Activated naive CD8-positive, alpha-beta T cell treated with anti-CD3 and anti-CD28 coated beads, Interleukin-2, amount 10 ng/mL, durations not matched to agents 7 days and 5 days (primary cell): ENCODE measurements around the gene ANKS1A. TPM values are rescaled to one million over a fixed set of nuclear protein-coding genes. Genes with fewer than 3 reads are reported as not detected.

ENCODE experiments used
- ATAC-seq: fragments of 150-1000 bp; cut with Tn5 transposase; one replicate; pipeline ENCODE4 v1.10.0; 2021; ENCODE audit warnings: low read depth, moderate library complexity
- POLR2A ChIA-PET: fragments of 350-600 bp; sonication (Branson Sonifier 250); formaldehyde crosslinking; loops from one replicate; lab custom pipeline; 2021; ENCODE audit warnings: antibody characterized with exemption; lab: Charles Lee
- DNase-seq: peaks from one replicate; pipeline ENCODE4 v3.0.0; 2021
- H3K27ac Mint-ChIP-seq: one replicate; pipeline ENCODE4 v1.8.0; 2022; ENCODE audit warnings: mild to moderate bottlenecking, mixed read lengths
- H3K27me3 Mint-ChIP-seq: one replicate; pipeline ENCODE4 v1.8.0; 2022; ENCODE audit warnings: mild to moderate bottlenecking, moderate library complexity, mixed read lengths
- H3K36me3 Mint-ChIP-seq: one replicate; pipeline ENCODE4 v1.8.0; 2021; ENCODE audit warnings: mild to moderate bottlenecking, mixed read lengths
- H3K4me1 Mint-ChIP-seq: one replicate; pipeline ENCODE4 v1.8.0; 2021; ENCODE audit warnings: mixed read lengths
- H3K4me3 Mint-ChIP-seq: one replicate; pipeline ENCODE4 v1.8.0; 2022; ENCODE audit warnings: mild to moderate bottlenecking, moderate library complexity, mixed read lengths
- H3K9me3 Mint-ChIP-seq: one replicate; pipeline ENCODE4 v1.8.0; 2021; ENCODE audit warnings: mixed read lengths
- total RNA-seq, 2 experiments: library from RNA; stranded (reverse); gene quantifications; one replicate each; pipeline ENCODE4 v1.2.3, GENCODE V29; 2021

The ANKS1A gene
- total RNA-seq, 2 experiments from 2014 or later: 8.1 to 9.3 TPM

DNA sequence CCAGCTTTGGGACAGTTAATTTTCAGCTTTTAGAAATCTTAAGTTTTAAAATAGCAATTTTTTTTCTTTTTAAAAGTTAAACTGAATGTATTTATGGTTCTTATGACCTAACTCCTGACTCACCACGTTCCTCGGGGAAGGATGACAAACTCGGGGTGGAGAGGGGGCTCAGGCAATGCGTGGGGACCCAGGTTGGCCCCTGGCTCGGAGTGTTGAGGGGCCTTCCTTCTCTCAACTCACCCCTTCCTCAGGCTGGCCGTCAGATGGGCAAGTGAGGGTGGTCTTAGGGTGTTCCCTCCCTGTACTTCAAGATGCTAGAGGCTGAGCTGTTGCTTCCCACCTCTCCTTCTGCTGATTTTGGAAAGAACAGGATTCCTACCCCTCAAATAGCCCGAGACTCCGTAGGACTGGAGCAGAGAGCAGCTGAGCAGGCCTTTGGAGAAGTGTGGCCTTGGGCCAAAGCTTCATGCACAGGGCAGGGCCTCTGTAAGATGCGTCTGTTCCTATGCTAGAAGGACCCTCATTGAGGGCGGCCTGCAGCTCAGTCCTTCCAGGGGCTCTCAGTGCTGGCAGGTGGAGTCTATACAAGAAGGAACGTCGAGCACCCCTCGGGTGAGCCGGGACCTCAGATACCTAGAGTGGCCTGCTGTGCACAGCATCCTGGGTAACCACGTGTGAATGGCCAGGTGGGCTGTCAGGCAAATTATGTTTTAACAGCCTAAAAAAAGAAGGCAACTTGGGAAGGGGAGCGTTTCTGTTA lies 172.8 kb downstream of the ANKS1A start:
- DNase-seq (no peak), ATAC-seq (no peak)
- Mint-ChIP-seq H3K4me1 (peaks cover 22% of the 10 kb centered on the region), H3K27me3 (no peaks in the 10 kb centered on the region), H3K9me3 (no peaks in the 10 kb centered on the region), H3K4me3 (no peak overlapping the region), H3K36me3 (peaks cover 2% of the 10 kb centered on the region), H3K27ac (no peak overlapping the region)
- POLR2A ChIA-PET: no interaction called here

DNA sequence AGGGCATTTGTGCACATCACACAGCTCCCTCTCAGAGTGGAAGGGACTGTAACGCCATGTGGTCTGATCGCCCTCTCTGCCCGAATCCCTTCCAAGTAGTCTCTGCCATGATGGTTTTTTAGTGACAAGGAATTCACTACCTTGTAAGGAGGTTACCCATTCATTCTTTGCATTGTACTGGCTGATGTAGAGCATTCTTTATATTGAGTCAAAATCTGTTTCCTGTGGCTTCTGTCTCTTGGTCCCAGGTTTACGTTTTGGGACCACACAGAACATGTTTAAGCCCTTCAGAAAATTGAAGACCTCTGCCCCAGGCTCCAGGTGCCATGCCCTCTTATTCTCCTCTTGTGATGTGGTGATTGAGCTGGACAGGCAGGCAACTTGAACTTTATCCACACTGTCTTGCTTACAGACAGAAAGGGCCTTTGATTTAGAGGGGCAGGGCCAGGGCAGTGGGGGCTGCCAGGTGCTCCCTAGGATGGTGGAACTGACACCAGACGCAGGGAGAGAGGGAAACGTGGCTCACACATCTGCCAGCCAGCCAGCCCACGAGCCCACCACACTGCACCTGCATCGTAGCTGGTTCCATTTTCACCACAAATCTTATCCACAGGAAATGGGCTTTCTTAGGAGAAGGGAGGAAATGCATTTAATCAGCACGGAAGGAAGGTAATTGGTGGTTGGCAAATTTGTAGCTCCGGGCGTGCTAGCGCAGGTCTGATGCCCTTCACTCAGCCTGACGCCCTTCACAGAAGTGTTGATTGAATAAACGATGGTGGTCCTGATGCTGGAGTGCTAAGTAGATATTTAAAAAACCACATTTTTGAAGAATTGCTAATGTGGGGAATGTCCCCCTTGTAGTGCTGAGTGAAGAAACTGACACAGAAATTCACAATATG lies 173.9 kb downstream of the ANKS1A start:
- Mint-ChIP-seq H3K36me3 (peaks cover 2% of the 10 kb centered on the region), H3K9me3 (no peaks in the 10 kb centered on the region), H3K27ac (no peak overlapping the region), H3K4me1 (peaks cover 22% of the 10 kb centered on the region), H3K4me3 (peak overlapping the region; percentile 37), H3K27me3 (no peaks in the 10 kb centered on the region)
- ATAC-seq: no peak
- POLR2A ChIA-PET: no interaction called here
- DNase-seq: no peak

DNA sequence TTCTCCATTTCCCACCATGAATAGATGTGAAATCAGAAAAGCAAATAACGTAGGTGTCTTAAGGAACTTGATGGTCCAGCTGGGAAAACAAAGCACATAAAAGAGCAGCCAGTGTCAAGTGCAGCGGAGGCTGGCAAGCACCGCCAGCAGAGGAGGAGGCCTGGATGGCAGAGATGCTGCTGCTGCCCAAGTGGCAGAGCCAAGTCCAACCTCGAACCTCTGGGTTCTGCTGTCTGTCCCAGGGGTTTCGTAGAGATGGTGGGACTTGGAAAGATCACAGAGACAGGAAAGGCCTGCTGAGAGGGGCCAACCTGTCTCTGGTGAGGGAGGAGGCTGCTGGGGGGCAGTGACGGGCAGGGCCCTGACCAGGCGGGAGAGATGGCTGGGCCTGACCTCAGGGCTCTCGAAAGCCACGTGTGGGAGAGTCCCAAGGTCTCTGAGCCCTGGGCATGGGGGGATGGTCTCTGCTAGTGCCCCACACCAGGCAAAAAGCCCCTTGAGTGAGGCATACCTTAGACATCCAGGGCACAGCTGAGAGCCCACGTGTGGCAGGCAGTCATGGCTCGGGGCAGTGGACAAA lies 174.7 kb downstream of the ANKS1A start:
- Mint-ChIP-seq H3K36me3 (peaks cover 2% of the 10 kb centered on the region), H3K4me1 (peaks cover 17% of the 10 kb centered on the region), H3K4me3 (no peak overlapping the region), H3K27me3 (no peaks in the 10 kb centered on the region), H3K27ac (no peak overlapping the region), H3K9me3 (no peaks in the 10 kb centered on the region)
- ATAC-seq (no peak), DNase-seq (no peak)
- POLR2A ChIA-PET: no interaction called here

DNA sequence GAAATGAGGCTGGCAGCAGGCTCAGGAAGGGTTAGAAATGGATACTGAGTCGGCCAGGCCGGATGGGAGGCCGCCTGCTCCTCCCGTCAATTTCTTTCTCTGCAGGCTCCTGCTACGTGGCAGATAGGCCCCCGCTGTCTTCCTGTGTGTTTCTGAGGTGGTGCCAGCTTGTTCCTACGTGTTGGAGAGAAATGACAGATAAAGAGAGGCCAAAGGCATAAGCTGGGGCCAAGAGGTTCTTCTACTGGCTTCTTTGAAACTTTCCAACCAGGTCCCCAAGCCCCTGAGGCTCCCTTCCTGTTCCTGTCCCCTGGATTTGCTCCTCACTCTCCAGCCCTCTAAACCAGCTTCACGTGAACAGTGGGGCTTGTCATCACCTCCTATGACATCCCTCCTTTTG lies 175.2 kb downstream of the ANKS1A start:
- POLR2A ChIA-PET: no interaction called here
- peaks cover 2% of the 10 kb centered on the region for H3K36me3 Mint-ChIP-seq
- H3K27ac Mint-ChIP-seq: no peak overlapping the region

DNA sequence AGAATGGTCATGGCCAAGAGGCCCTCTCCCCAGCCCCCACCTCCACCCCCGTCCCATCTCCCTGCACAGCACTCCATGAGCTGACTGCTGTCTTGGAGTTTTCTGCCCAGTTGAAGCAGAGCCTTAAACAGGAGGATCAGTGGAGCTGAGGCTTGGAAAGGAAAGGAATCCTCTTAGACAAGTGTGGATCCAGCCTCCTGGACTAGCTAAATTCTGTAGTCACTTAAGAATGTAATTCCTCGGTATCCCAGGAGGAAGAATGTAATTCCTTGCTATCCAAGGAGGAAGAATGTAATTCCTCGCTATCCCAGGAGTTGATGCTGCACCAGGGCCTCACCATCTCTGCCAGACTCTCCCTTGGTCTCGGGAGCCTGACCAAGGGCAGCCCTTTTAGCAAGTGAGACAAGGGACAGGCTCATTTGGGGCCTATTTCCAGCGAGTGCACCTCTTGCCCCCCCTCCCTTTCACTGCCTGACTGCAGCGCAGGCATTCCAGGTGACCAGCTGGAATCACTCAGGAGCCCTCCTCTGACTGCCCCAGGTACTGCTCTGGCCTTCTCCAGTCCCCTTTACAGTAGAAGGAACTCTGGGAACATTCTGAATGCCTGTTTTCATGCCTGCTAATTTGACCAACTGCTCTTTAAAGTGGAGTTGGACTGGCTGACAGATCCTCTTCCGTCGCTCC lies 175.8 kb downstream of the ANKS1A start:
- no peaks in the 10 kb centered on the region for H3K27me3 Mint-ChIP-seq
- H3K9me3 Mint-ChIP-seq: no peaks in the 10 kb centered on the region
- H3K36me3 Mint-ChIP-seq: peaks cover 2% of the 10 kb centered on the region
- ATAC-seq (no peak), DNase-seq (no peak)
- POLR2A ChIA-PET: no interaction called here
- no peak overlapping the region for H3K4me3 Mint-ChIP-seq
- no peak overlapping the region for H3K27ac Mint-ChIP-seq
- H3K4me1 Mint-ChIP-seq: peaks cover 14% of the 10 kb centered on the region

More for the DNA sequence above, 175.2 kb downstream of the ANKS1A start:
- ATAC-seq (no peak), DNase-seq (no peak)
- Mint-ChIP-seq H3K9me3 (no peaks in the 10 kb centered on the region), H3K4me3 (no peak overlapping the region), H3K27me3 (no peaks in the 10 kb centered on the region), H3K4me1 (peaks cover 15% of the 10 kb centered on the region)

DNA sequence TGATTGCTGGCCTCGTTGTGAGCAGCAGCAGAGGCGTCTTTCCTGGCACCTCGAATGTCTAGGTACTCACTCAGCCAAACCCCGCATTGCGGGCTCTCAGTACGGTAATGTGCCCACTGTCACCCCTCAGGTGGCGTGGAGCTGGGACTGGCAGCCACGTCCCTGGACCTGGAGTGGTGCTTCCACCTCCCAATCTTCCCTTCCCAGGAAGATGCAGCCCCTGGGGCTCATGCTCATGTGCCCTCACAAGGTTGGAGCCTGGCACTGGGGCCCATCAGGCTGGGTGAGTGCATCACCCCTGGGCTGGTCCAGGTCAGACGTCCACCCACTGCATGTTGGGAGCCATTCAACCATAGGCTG lies 176.4 kb downstream of the ANKS1A start:
- H3K36me3 Mint-ChIP-seq: peaks cover 2% of the 10 kb centered on the region
- no peak overlapping the region for H3K4me3 Mint-ChIP-seq
- no peak for DNase-seq
- no peaks in the 10 kb centered on the region for H3K27me3 Mint-ChIP-seq
- POLR2A ChIA-PET: no interaction called here
- ATAC-seq: no peak
- peaks cover 14% of the 10 kb centered on the region for H3K4me1 Mint-ChIP-seq
- no peak overlapping the region for H3K27ac Mint-ChIP-seq
- no peaks in the 10 kb centered on the region for H3K9me3 Mint-ChIP-seq

DNA sequence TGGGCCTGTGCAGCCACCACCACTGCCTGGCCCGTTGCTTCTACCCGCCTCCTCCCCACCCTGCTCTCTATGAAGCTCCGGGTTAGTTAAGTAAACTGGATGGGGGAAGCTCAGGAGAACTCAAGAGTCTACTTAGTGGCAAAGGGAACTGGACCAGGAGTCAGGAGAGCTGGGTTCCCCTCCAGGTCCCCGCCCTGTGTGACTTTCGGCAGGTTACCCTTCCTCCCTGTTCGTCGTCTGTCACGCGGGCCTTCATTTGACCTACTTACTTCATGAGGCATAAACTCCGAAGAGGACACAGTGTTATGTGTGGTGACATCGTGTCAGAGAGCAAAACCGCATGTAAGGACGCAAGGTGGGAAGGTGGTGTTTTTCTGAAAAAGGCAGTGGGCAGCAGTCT lies 176.8 kb downstream of the ANKS1A start:
- no peak overlapping the region for H3K4me3 Mint-ChIP-seq
- peaks cover 2% of the 10 kb centered on the region for H3K36me3 Mint-ChIP-seq
- peaks cover 14% of the 10 kb centered on the region for H3K4me1 Mint-ChIP-seq
- no peaks in the 10 kb centered on the region for H3K27me3 Mint-ChIP-seq
- POLR2A ChIA-PET: no interaction called here
- ATAC-seq (no peak), DNase-seq (no peak)
- H3K9me3 Mint-ChIP-seq: no peaks in the 10 kb centered on the region
- H3K27ac Mint-ChIP-seq: no peak overlapping the region

DNA sequence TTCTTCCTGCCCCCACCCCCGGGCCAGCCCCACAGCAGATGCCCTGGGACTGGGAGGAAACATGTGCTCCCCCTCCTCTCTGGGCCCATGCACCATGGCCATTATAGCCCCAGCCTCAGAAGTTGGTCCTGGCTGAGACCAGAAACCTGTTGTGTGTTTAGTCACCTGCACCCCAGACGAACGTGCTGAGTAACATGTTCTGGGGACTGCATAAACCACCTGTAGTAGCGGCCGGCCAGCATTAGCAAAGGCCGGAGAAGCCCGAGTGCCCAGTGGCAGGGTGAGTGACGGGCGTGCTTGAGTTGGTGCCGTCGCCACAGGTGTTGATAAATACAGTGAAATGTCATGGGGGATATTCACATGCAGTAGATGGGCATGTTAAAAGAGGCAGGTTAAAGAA lies 178.2 kb downstream of the ANKS1A start:
- no peak for DNase-seq
- no peak for ATAC-seq
- POLR2A ChIA-PET: no interaction called here
- Mint-ChIP-seq H3K27me3 (no peaks in the 10 kb centered on the region), H3K4me3 (no peak overlapping the region), H3K9me3 (no peaks in the 10 kb centered on the region), H3K36me3 (peaks cover 2% of the 10 kb centered on the region), H3K4me1 (peaks cover 11% of the 10 kb centered on the region), H3K27ac (no peak overlapping the region)

DNA sequence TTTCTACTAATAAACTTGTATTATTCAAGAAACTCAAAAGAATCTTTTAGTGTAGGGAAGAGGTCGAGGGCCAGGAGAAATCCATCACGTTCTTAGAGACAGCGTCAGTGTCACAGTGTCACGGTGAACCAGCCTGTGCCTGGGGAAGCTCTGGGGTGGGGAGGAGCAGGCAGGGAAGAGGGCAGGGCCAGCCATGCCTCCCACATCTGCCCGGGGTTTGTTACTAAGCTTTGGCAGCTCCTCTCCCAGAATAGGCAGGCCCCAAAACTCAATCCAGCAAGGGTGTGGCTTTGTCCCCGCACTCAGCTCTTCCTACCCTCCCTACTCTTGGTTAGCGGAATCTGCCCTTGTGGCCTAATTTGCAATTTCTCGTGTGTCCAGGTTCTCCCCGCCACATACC lies 179.2 kb downstream of the ANKS1A start:
- Mint-ChIP-seq H3K36me3 (peaks cover 2% of the 10 kb centered on the region), H3K4me3 (no peak overlapping the region), H3K9me3 (no peaks in the 10 kb centered on the region), H3K4me1 (peaks cover 2% of the 10 kb centered on the region), H3K27ac (no peak overlapping the region), H3K27me3 (no peaks in the 10 kb centered on the region)
- POLR2A ChIA-PET: no interaction called here
- DNase-seq (no peak), ATAC-seq (no peak)

DNA sequence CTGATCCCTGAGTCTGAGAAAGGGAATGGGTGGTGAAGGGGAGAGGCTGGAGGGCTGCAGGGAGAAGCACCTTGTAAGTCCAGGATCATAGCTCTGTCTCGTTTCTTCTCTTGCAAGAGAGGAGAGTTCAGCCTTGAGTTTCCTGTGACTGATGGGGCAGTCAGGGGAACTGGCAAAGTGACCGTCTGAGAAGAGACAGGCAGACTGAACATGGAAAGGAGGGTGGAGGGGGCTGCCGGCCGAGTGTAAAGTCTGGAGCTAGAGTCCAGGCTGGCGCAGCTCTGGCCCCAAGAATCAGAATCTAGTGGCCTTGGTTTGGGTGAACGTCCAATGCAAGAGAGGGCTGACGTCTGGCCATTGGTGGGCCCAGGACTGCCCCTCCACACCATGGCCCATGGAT lies 179.6 kb downstream of the ANKS1A start:
- Mint-ChIP-seq H3K36me3 (peaks cover under 1% of the 10 kb centered on the region), H3K4me3 (no peak overlapping the region), H3K4me1 (no peaks in the 10 kb centered on the region), H3K27me3 (no peaks in the 10 kb centered on the region), H3K9me3 (no peaks in the 10 kb centered on the region), H3K27ac (no peak overlapping the region)
- no peak for ATAC-seq
- no peak for DNase-seq
- POLR2A ChIA-PET: no interaction called here

DNA sequence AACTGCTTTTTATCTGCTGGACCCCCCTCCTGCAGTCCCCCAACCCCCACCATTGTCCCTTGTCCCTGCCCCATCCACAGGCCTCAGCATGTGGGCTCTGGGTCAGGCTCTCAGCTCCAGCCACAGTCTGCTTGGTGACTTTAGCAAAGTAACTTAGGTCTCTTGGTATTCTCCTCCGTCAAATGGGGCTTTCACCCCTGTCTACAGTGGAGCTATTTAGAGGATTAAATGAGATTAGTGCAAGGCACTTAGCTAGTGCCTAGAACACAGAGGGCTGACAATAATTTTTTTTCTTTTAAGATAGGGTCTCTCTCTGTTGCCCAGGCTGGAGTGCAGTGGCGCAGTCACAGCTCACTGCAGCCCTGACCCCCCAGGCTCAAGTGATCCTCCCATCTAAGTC lies 180.2 kb downstream of the ANKS1A start:
- POLR2A ChIA-PET: no interaction called here
- Mint-ChIP-seq H3K36me3 (no peaks in the 10 kb centered on the region), H3K4me1 (no peaks in the 10 kb centered on the region), H3K9me3 (no peaks in the 10 kb centered on the region), H3K4me3 (no peak overlapping the region), H3K27me3 (no peaks in the 10 kb centered on the region), H3K27ac (no peak overlapping the region)
- no peak for ATAC-seq
- no peak for DNase-seq

DNA sequence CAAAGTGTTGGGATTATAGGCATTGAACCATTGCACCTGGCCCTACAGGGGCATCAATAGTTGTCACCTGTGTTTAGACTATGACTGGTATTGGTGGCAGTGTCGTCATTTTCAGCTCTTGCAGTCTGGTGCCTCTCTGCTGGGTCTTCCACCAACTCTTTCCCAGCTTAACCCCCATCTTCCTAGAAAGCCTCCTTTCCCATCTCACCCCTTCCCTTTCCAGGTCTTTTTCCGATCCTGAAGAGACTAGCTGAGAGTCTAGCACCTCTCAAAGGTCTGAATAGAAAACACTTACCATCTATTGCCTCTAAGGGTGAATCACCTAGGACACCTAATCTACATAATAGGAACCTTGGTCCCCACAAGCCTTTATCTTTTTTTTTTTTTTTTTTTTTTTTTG lies 181.1 kb downstream of the ANKS1A start:
- Mint-ChIP-seq H3K4me1 (no peaks in the 10 kb centered on the region), H3K27ac (no peak overlapping the region), H3K36me3 (no peaks in the 10 kb centered on the region), H3K27me3 (no peaks in the 10 kb centered on the region), H3K9me3 (no peaks in the 10 kb centered on the region), H3K4me3 (no peak overlapping the region)
- DNase-seq (no peak), ATAC-seq (no peak)
- POLR2A ChIA-PET: no interaction called here

DNA sequence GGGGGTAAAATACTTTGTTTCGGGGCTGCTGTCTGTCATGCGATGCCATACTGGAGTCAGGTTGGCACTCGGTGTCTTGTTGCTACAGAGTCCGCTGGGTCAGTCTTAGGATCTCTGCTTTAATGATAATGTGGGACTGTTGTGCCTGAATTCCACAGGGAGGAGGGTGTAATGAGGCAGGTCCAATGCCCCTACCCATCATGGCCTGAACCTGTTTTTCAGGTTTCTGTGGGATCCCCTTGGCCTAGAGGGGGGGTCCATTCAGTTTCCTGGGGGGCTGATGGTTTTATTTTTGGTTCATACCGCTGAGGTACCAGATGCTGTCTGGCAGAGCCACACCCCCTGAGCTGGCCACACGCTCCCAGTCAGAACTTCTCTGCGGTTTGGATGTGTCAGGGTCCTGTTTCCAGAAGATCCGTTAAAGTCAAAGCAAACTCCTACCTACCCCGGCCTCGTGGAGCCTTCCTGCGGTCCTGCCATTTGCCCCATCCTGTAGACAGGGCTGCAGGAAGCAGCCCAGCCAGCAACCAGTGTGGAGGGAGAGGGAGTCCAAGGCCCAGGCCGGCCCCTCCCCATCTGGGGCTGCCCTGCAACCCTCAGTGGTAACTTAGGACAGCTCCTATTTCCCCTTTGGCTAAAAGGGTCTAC lies 182.4 kb downstream of the ANKS1A start:
- H3K4me3 Mint-ChIP-seq: no peak overlapping the region
- H3K27ac Mint-ChIP-seq: no peak overlapping the region
- no peaks in the 10 kb centered on the region for H3K36me3 Mint-ChIP-seq
- POLR2A ChIA-PET: no interaction called here
- DNase-seq (no peak), ATAC-seq (no peak)
- no peaks in the 10 kb centered on the region for H3K4me1 Mint-ChIP-seq
- no peaks in the 10 kb centered on the region for H3K9me3 Mint-ChIP-seq
- no peaks in the 10 kb centered on the region for H3K27me3 Mint-ChIP-seq
